Tibial artery (tissue), 4 donors: Measurements from ENCODE around the gene TMEM198.

Experiments used
- DNase-seq, 2 donors: peaks; one replicate each; pipeline ENCODE4 v3.0.0-alpha.2; 2019
- H3K27ac ChIP-seq, 2 donors: fragments of 200-600 bp; sonication (generic) in 1 of 2; 1 replicate in 1 of 2; 2 replicates in 1 of 2; pipeline ENCODE4 v1.5.1; 2018 to 2019; ENCODE audit warnings: mild to moderate bottlenecking in 1 of 2
- H3K27me3 ChIP-seq, 2 donors: fragments of 200-600 bp; sonication (generic) in 1 of 2; one replicate each; pipeline versions ENCODE4 v1.5.1 to v1.6.0; 2016 to 2019
- H3K36me3 ChIP-seq, 3 donors: fragments of 200-600 bp; sonication (generic) in 2 of 3; one replicate each; pipeline ENCODE4 v1.5.1; 2016 to 2019; ENCODE audit warnings: mild to moderate bottlenecking in 2 of 3
- H3K4me1 ChIP-seq, 4 donors: fragments of 200-600 bp; sonication (generic) in 2 of 4; 1 replicate in 3 of 4; 2 replicates in 1 of 4; pipeline ENCODE4 v1.5.1; 2016 to 2019
- H3K4me3 ChIP-seq, 2 donors: fragments of 200-600 bp; sonication (generic) in 1 of 2; 1 replicate in 1 of 2; 2 replicates in 1 of 2; pipeline ENCODE4 v1.5.1; 2018 to 2019; ENCODE audit warnings: mild to moderate bottlenecking in 2 of 2
- H3K9me3 ChIP-seq, 3 donors: fragments of 200-600 bp; sonication (generic) in 1 of 3; one replicate each; pipeline ENCODE4 v1.5.1; 2016 to 2019
- CTCF ChIP-seq, 2 experiments: fragments of 200-600 bp in 1 of 2; fragments of 450-650 bp in 1 of 2; IDR thresholded peaks; one replicate each; pipeline ENCODE4 v1.5.1; 2017 to 2019; ENCODE audit warnings: antibody characterized with exemption in 2 of 2, mild to moderate bottlenecking in 1 of 2, moderate library complexity in 1 of 2
- intact Hi-C: fragments of 100-400 bp; cut with DNase I; formaldehyde crosslinking; loops from one replicate; pipeline ENCODE4 v1.15.0; 2023; ENCODE audit warnings: low total_unique reads

TMEM198 gene, protein sequence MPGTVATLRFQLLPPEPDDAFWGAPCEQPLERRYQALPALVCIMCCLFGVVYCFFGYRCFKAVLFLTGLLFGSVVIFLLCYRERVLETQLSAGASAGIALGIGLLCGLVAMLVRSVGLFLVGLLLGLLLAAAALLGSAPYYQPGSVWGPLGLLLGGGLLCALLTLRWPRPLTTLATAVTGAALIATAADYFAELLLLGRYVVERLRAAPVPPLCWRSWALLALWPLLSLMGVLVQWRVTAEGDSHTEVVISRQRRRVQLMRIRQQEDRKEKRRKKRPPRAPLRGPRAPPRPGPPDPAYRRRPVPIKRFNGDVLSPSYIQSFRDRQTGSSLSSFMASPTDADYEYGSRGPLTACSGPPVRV

GRCh38 chr2:219543596-219544358, at the start of gene TMEM198, which contains the start of gene CHPF:
TSS of gene TMEM198 (plus strand) at chr2:219544028. CDS start at chr2:219544728, 700 bp downstream.
TSS of gene CHPF (minus strand) at chr2:219543809. CDS start at chr2:219543538, 271 bp downstream.
- Histone ChIP-seq H3K27ac (peak within 1 kb of the TSS; percentile 86 to 92), H3K9me3 (no peaks in the 10 kb centered on the region), H3K36me3 (peaks cover 16 to 26% (median 17%) of the 10 kb centered on the region in 3 donors), H3K4me3 (peak within 1 kb of the TSS; percentile 71 to 98), H3K27me3 (no peaks in the 10 kb centered on the region), H3K4me1 (peaks cover 9 to 29% (median 24%) of the 10 kb centered on the region in 4 donors)
- intact Hi-C loops: loop anchor here (1.0 to 5.0 kb wide), 2 partner anchors 99 to 146 kb away; no protein-coding TSS in a partner anchor
- peak; percentile 98 to 99 for DNase-seq
- no peak for TF ChIP-seq CTCF (IDR thresholded peaks at IDR 0.05)

- no peaks in the 10 kb centered on the region for H3K9me3 ChIP-seq
- intact Hi-C loops: no loop called here
- no peak overlapping the region for H3K4me3 ChIP-seq
- peaks cover 27 to 36% (median 31%) of the 10 kb centered on the region in 3 donors for H3K36me3 ChIP-seq
- H3K27ac ChIP-seq: peak overlapping the region; percentile 96 to 99
- H3K27me3 ChIP-seq: no peaks in the 10 kb centered on the region
- peaks cover 0 to 43% (median 38%) of the 10 kb centered on the region in 4 donors for H3K4me1 ChIP-seq
- DNase-seq: no peak
- no peak for TF ChIP-seq CTCF (IDR thresholded peaks at IDR 0.05)
Measured at GRCh38 chr2:219494952-219495530, 48.8 kb upstream of the TMEM198 start.

DNA sequence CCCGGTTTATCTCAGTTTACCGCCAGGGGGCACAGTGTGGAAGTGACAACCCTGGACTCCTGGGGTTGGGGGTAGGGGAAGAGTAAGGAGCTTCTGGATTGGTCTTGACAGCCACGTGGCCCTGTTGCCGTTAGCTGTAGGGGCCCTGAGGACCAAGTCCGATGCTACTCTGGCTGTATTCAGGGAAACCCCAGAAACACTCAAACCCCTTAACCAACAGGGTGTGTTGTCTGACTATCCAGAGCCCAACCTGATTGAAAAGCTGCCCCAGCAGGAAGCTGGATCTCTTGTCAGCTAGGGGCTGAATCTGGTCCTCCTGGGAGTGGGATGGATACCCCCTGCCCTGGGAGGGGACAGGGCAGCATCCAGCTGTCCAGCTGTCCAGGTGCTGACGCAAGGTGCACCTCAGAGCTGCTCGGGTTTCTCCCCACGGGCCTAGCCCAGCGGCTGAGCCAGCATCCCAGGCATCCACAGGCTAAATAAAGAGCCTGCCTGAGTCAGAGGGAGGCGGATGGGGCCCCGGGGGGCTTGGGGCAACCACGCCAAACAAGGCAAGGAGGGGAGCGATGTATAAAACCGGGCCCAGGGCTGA, 48.2 kb upstream of the TMEM198 start:
- DNase-seq: peak; percentile 63 to 87
- peak overlapping the region; percentile 96 to 99 for H3K27ac ChIP-seq

DNA sequence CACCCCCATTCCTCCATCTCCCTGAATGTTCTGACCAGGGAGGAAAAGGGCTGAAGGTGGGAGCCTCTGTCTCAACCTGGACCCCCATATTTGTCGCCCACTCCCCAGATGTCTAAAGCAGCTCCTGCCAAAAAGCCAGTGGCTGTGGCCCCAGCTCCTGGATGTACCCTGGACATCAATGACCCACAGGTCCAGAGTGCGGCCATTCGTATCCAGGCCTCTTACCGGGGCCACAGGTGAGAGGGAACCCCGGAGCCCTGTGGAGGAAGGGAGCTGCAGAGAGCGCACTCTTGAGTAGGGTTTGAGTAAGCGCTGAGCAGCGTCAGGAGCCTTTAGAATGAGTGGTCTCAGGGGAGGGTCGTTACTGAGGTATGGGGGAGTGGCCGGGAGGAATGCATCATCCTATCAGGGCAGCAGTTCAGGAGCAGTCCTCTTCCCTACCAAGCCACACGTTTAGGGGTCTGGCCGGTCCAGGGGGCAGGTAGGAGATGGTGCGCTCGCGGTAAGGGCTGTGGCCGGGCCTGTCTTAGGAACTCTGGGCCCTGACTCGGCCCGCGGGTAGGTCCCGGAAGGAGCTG, 47.5 kb upstream of the TMEM198 start:
- H3K27me3 ChIP-seq: no peaks in the 10 kb centered on the region
- peak overlapping the region; percentile 96 to 99 for H3K27ac ChIP-seq
- H3K4me1 ChIP-seq: peaks cover 0 to 46% (median 41%) of the 10 kb centered on the region in 4 donors
- no peaks in the 10 kb centered on the region for H3K9me3 ChIP-seq
- no peak for DNase-seq
- peak overlapping the region; percentile 69 to 73 for H3K4me3 ChIP-seq
- H3K36me3 ChIP-seq: peaks cover 15 to 24% (median 19%) of the 10 kb centered on the region in 3 donors
- TF ChIP-seq CTCF (IDR thresholded peaks at IDR 0.05): no peak
- intact Hi-C loops: no loop called here

More for the DNA sequence above, 48.2 kb upstream of the TMEM198 start:
- intact Hi-C loops: no loop called here
- H3K4me1 ChIP-seq: peaks cover 0 to 46% (median 41%) of the 10 kb centered on the region in 4 donors
- H3K4me3 ChIP-seq: no peak overlapping the region
- no peaks in the 10 kb centered on the region for H3K9me3 ChIP-seq
- H3K36me3 ChIP-seq: peaks cover 22 to 30% (median 25%) of the 10 kb centered on the region in 3 donors
- no peaks in the 10 kb centered on the region for H3K27me3 ChIP-seq
- TF ChIP-seq CTCF (IDR thresholded peaks at IDR 0.05): peak; percentile 60 to 65
